ENCODE results near the gene TBR1. TPM values are rescaled to one million over a fixed set of nuclear protein-coding genes. Genes with fewer than 3 reads are reported as not detected.

The TBR1 gene
- total and polyA plus RNA-seq, 2 donors = 0.11 TPM; not detected in 1

DNA sequence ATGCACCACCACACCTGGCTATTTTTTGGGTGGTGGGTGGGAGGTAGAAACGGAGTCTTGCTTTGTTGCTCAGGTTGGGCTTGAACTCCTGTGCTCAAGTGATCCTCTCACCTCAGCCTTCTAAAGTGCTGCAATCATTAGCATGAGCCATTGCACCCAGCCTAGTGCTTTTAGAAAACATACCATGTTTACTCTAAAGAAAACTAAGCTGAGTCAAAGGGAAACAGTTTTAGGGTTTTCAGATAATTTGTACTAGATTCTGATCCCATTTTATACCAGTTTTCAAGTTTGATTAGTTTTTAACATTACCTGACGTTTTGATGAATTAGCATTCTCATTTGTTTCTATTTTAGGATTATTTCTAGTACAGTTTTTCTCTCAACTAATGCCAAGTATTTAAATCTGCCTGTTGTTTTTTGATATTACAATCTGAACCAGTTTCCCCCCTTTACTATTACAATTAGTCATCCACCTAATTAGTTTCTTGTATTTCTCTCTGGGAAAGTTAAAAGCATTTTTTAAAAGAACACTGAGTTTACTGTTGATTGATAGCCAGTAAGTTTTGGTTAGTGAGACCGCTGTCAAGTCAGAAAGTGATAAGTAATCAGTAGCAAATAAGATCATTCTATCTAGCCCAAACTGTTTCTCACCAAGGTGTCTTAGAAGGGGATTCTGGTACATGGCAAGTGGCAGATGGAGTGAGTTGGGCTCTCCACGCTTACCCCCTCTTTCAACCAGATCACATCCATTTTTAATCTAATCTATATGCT lies 24.2 kb upstream of the TBR1 start:
- no peak for DNase-seq (ENCODE audit: extremely low spot score)
- no peak overlapping the region for H3K27ac ChIP-seq (ENCODE audit: low read depth)
- 93% methylated on average over 4 of the region's 4 CpGs for WGBS
- no peaks in the 10 kb centered on the region for H3K36me3 ChIP-seq (ENCODE audit: insufficient read depth)
- no peak overlapping the region for H3K4me3 ChIP-seq (ENCODE audit: low read depth, low read length)
- no peaks in the 10 kb centered on the region for H3K4me1 ChIP-seq (ENCODE audit: insufficient read depth)

DNA sequence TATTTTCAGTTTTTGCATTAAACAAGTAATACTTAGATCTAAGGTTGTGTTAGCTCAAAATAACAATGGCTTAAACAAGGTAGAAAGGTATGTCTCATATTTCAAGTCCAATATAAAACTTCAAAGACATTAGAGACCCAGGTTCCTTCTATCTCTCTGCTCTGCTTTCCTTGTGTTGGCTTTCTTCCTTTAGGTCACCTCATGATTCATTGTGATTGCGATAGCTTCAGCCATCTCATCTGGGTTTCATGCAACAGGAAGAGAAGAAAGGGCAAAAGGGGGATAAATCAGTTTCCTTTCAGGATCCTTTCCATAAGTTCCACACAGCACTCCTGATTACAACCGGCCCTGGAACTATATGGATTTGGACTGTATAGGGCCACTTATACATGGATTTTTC lies 16.0 kb upstream of the TBR1 start:
- no peaks in the 10 kb centered on the region for H3K36me3 ChIP-seq (ENCODE audit: insufficient read depth)
- no peak overlapping the region for H3K27ac ChIP-seq (ENCODE audit: low read depth)
- 97% methylated on average over 2 of the region's 2 CpGs for WGBS

DNA sequence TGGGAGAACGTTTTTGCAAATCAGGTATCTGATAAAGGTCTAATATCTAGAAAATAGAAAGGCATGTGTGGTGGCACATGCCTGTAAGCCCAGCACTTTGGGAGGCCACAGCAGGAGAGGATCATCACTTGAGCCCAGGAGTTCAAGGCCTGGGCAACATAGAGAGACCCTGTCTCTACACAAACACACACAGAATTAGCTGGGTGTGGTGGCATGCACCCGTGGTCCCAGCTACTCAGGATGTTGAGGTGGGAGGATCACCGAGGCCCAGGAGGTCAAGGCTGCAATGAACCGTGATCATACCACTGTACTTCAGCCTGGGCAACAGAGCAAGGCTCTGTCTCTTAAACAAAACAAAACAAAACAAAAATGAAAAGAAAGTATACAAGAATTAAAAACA lies 13.8 kb upstream of the TBR1 start:
- no peak overlapping the region for H3K4me3 ChIP-seq (ENCODE audit: low read depth, low read length)
- 94% methylated on average over 4 of the region's 4 CpGs for WGBS
- no peak for DNase-seq (ENCODE audit: extremely low spot score)
- H3K27ac ChIP-seq (ENCODE audit: low read depth) = no peak overlapping the region
- no peaks in the 10 kb centered on the region for H3K4me1 ChIP-seq (ENCODE audit: insufficient read depth)
- H3K36me3 ChIP-seq (ENCODE audit: insufficient read depth) = no peaks in the 10 kb centered on the region

More for the DNA sequence above, 16.0 kb upstream of the TBR1 start:
- Histone ChIP-seq H3K4me3 (ENCODE audit: low read depth, low read length) (no peak overlapping the region), H3K4me1 (ENCODE audit: insufficient read depth) (no peaks in the 10 kb centered on the region)
- DNase-seq (ENCODE audit: extremely low spot score) = no peak

- H3K27ac ChIP-seq (ENCODE audit: low read depth) = no peak overlapping the region
- 72% methylated on average over 5 of the region's 5 CpGs for whole genome bisulfite sequencing
- no peak overlapping the region for H3K4me3 ChIP-seq (ENCODE audit: low read depth, low read length)
- DNase-seq (ENCODE audit: extremely low spot score) = no peak
- H3K4me1 ChIP-seq (ENCODE audit: insufficient read depth) = no peaks in the 10 kb centered on the region
- no peaks in the 10 kb centered on the region for H3K36me3 ChIP-seq (ENCODE audit: insufficient read depth)
Measured at GRCh38 chr2:161406316-161406715, 9.8 kb upstream of the TBR1 start.

GRCh38 chr2:161407597-161407996 lies 8.5 kb upstream of the TBR1 start:
- DNase-seq (ENCODE audit: extremely low spot score) = no peak
- WGBS = 93% methylated on average over 2 of the region's 2 CpGs

DNA sequence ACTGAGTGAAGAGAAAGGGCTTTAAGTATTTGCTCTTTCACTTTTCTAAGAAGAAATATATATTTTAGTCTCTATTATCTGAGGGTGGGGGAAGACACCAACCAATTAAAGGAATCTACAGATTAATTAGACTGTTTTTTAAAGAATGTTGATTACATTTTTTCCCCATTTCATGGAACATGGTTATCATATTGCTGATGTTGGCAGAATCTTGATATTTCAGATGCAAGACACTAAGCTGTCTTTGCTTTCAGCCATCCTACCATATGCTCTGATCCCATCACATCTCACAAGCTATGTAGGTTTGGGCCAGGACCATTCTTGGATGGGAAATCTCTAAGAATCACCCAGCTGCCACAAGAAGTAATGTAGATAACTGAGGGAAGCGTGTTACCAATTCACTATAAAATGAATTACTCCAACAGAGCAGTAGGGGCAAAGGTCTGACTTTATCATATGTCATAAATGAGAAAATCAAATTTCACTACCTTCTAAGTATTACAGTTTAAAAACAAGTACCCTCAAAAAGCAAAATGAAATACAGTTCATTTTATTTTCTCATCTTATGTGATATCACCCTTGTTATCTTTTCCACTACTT lies 6.7 kb upstream of the TBR1 start:
- WGBS = 97% methylated on average over 1 of the region's 1 CpG
- no peak for DNase-seq (ENCODE audit: extremely low spot score)
- H3K27ac ChIP-seq (ENCODE audit: low read depth) = no peak overlapping the region
- no peak overlapping the region for H3K4me3 ChIP-seq (ENCODE audit: low read depth, low read length)
- H3K4me1 ChIP-seq (ENCODE audit: insufficient read depth) = no peaks in the 10 kb centered on the region
- no peaks in the 10 kb centered on the region for H3K36me3 ChIP-seq (ENCODE audit: insufficient read depth)

More at GRCh38 chr2:161407597-161407996, 8.5 kb upstream of the TBR1 start:
- H3K4me3 ChIP-seq (ENCODE audit: low read depth, low read length) = no peak overlapping the region
- no peaks in the 10 kb centered on the region for H3K4me1 ChIP-seq (ENCODE audit: insufficient read depth)
- no peak overlapping the region for H3K27ac ChIP-seq (ENCODE audit: low read depth)
- no peaks in the 10 kb centered on the region for H3K36me3 ChIP-seq (ENCODE audit: insufficient read depth)

- Histone ChIP-seq H3K4me3 (ENCODE audit: low read depth, low read length) (no peak overlapping the region), H3K4me1 (ENCODE audit: insufficient read depth) (no peaks in the 10 kb centered on the region), H3K36me3 (ENCODE audit: insufficient read depth) (no peaks in the 10 kb centered on the region), H3K27ac (ENCODE audit: low read depth) (no peak overlapping the region)
- no peak for DNase-seq (ENCODE audit: extremely low spot score)
Measured at GRCh38 chr2:161412346-161412745, 3.8 kb upstream of the TBR1 start.

DNA sequence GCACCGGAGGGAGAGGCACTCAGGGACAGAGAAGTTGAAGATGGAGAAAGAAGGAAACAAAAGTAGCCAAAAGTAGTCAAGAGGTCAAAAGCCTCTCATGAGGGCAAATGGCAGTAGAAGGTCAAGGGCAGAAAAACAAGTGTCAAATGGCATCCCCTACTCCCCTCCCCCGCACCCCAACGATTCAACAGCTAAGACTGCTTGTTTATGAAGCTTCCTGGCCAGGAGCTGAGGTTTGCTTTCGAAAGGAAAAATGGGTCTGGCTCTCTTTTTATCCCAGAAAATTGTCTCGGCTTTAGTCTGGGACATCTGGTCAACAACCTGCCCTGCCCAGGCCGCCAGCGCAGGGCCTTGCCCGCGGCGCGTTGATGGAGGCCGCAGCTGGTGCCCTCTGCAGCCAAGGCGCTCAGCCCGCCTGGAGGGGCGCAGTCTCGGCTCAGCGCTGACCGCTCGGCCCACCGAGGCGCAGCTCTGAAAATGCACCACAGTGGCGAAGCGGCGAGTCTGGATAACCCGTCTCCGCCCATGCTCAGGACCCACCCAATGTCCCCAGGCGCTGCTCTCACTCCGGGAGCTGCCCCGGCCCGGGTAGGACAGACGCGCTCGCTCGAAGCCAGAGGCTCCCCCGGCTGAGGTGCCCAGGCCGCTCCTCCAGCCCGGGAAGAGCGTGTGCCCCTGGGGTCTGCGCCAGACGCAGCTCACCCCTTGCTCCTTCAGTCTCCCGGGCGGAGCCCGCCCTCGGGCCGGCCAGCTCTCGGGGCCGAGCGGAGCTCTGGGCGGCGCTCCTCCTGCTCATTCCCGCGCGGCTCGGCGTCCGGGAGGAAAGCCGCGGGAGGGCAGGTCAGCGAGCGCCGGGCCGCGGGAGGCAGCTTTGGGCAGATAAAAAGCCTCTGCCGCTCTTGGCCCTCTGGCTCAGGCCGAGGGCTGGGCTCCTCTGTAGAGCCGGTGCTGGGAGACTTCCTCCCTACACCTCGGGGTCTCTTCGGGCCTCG lies 1.8 kb upstream of the TBR1 start:
- no peak for DNase-seq (ENCODE audit: extremely low spot score)
- 5% methylated on average over 69 of the region's 69 CpGs for WGBS
- Histone ChIP-seq H3K4me3 (ENCODE audit: low read depth, low read length) (peak overlapping the region; percentile 41), H3K27ac (ENCODE audit: low read depth) (no peak overlapping the region), H3K4me1 (ENCODE audit: insufficient read depth) (no peaks in the 10 kb centered on the region), H3K36me3 (ENCODE audit: insufficient read depth) (no peaks in the 10 kb centered on the region)

GRCh38 chr2:161415034-161415986 lies 787 bp upstream of the TBR1 start:
- DNase-seq (ENCODE audit: extremely low spot score) = no peak
- H3K4me3 ChIP-seq (ENCODE audit: low read depth, low read length) = peak overlapping the region; percentile 41
- no peaks in the 10 kb centered on the region for H3K4me1 ChIP-seq (ENCODE audit: insufficient read depth)
- H3K36me3 ChIP-seq (ENCODE audit: insufficient read depth) = no peaks in the 10 kb centered on the region
- 11% methylated on average over 29 of the region's 29 CpGs for WGBS
- no peak overlapping the region for H3K27ac ChIP-seq (ENCODE audit: low read depth)

GRCh38 chr2:161416708-161417437 lies 776 bp downstream of the TBR1 start:
- H3K4me3 ChIP-seq (ENCODE audit: low read depth, low read length) = no peak overlapping the region
- DNase-seq (ENCODE audit: extremely low spot score) = no peak
- H3K27ac ChIP-seq (ENCODE audit: low read depth) = no peak overlapping the region
- WGBS = 7% methylated on average over 41 of the region's 41 CpGs
- H3K36me3 ChIP-seq (ENCODE audit: insufficient read depth) = no peaks in the 10 kb centered on the region
- no peaks in the 10 kb centered on the region for H3K4me1 ChIP-seq (ENCODE audit: insufficient read depth)

DNA sequence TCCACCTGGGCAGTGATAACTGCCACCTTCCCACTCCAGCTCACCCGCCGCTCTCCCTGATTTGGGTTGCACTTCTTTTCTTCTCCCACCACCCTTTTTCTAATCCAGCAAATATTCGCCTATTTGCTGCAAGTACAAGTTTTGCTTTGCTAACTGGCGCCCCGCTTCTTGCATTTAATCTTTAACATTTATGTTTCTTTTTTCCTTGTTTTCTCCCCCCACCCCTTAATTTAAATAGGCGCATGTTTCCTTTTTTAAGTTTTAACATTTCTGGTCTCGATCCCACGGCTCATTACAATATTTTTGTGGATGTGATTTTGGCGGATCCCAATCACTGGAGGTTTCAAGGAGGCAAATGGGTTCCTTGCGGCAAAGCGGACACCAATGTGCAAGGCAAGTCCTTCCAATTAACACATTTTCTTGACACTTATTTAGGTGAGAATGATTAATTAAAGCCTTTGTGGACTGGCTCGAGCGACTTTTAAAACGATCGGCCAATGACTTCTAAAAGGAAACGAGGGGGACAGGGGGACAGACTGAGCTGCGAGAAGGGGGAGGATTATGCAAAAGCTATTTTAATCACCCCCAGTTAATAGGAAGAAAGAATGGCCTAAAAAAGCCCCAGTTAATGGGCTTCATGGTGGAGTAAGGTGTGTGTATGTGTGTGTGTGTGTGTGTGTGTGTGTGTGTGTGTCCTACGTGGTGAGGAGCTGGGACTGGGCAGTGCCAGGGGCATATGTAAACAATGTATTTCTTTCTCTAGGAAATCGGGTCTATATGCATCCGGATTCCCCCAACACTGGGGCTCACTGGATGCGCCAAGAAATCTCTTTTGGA lies 1.6 kb downstream of the TBR1 start:
- Histone ChIP-seq H3K36me3 (ENCODE audit: insufficient read depth) (no peaks in the 10 kb centered on the region), H3K4me1 (ENCODE audit: insufficient read depth) (no peaks in the 10 kb centered on the region), H3K27ac (ENCODE audit: low read depth) (no peak overlapping the region), H3K4me3 (ENCODE audit: low read depth, low read length) (no peak overlapping the region)
- DNase-seq (ENCODE audit: extremely low spot score) = no peak
- 12% methylated on average over 21 of the region's 21 CpGs for WGBS

- Histone ChIP-seq H3K4me3 (ENCODE audit: low read depth, low read length) (peak overlapping the region; percentile 4), H3K27ac (ENCODE audit: low read depth) (no peak overlapping the region), H3K36me3 (ENCODE audit: insufficient read depth) (no peaks in the 10 kb centered on the region), H3K4me1 (ENCODE audit: insufficient read depth) (peaks cover under 1% of the 10 kb centered on the region)
- no peak for DNase-seq (ENCODE audit: extremely low spot score)
- 6% methylated on average over 15 of the region's 15 CpGs for WGBS
Measured at GRCh38 chr2:161418275-161418714, 2.2 kb downstream of the TBR1 start.

Data from urinary bladder (tissue), 4 donors.